A549 (cell line): Measurements from ENCODE around the gene PRDM5. TPM values are rescaled to one million over a fixed set of nuclear protein-coding genes. Genes with fewer than 3 reads are reported as not detected.

Source experiments
- ATAC-seq, 2 experiments: fragments of 200-7000 bp in 1 of 2; fragments of >200 bp in 1 of 2; cut with Nextera tagmentation in 1 of 2; cut with Tn5 transposase in 1 of 2; 3 replicates each; pipeline versions ENCODE4 v1.8.0 to v1.9.1; 2018 to 2020; ENCODE audit warnings: mild to moderate bottlenecking in 1 of 2, moderate library complexity in 1 of 2
- CTCF ChIA-PET: fragments of 300-600 bp; sonication (Branson Sonifier 250); formaldehyde crosslinking; extraction: SDS; loops from one replicate; lab custom pipeline; 2021; ENCODE audit warnings: antibody characterized with exemption, inconsistent platforms; lab: Yijun Ruan, JAX
- POLR2A ChIA-PET: fragments of 350-600 bp; formaldehyde crosslinking; extraction: SDS; loops from one replicate; lab custom pipeline; 2021; ENCODE audit warnings: antibody characterized with exemption, inconsistent platforms; lab: Yijun Ruan, JAX
- DNase-seq, 2 experiments: peaks; one replicate each; pipeline versions ENCODE4 v3.0.0 to v3.0.0-alpha.2; 2011 to 2016; ENCODE audit warnings: low read depth in 1 of 2, low spot score in 1 of 2
- FAIRE-seq: peaks from 2 replicates; lab custom pipeline; 2011; peaks lifted over from hg19 to GRCh38; lab: Jason Lieb, UNC
- H3K27ac ChIP-seq, 2 experiments: fragments of >200 bp; sonication (Bioruptor Twin); formaldehyde crosslinking; 3 replicates each; pipeline ENCODE4 v1.5.1; 2016 to 2017
- H3K4me1 ChIP-seq: fragments of >200 bp; sonication (Bioruptor Twin); formaldehyde crosslinking; 3 replicates; pipeline ENCODE4 v1.6.1; 2016
- H3K4me2 ChIP-seq: fragments of >200 bp; sonication (Bioruptor Twin); formaldehyde crosslinking; 3 replicates; pipeline ENCODE4 v1.6.1; 2016
- H3K4me3 ChIP-seq: fragments of >200 bp; sonication (Bioruptor Twin); formaldehyde crosslinking; 3 replicates; pipeline ENCODE4 v1.5.1; 2016
- H3K9me3 ChIP-seq: fragments of >200 bp; sonication (Bioruptor Twin); formaldehyde crosslinking; 3 replicates; pipeline ENCODE4 v1.6.1; 2016
- BHLHE40 ChIP-seq: IDR thresholded peaks from 2 replicates; pipeline ENCODE4 v1.6.1; 2012; ENCODE audit warnings: low read depth, low read length, inconsistent platforms
- CBX8 ChIP-seq: fragments of 200-600 bp; sonication (generic); IDR thresholded peaks from 2 replicates; pipeline ENCODE4 v1.6.1; 2016
- CHD2 ChIP-seq: fragments of 150-350 bp; IDR thresholded peaks from 2 replicates; pipeline ENCODE4 v1.6.1; 2014; ENCODE audit warnings: low read length; ENCODE audit not compliant: partially characterized antibody
- EHMT2 ChIP-seq: fragments of 200-600 bp; sonication (generic); IDR thresholded peaks from 2 replicates; pipeline ENCODE4 v1.6.1; 2016; ENCODE audit warnings: antibody characterized with exemption, low read depth, mild to moderate bottlenecking, moderate library complexity
- ESRRA ChIP-seq: fragments of 150-350 bp; IDR thresholded peaks from 2 replicates; pipeline ENCODE4 v1.6.1; 2014; ENCODE audit warnings: mild to moderate bottlenecking, low read length, borderline replicate concordance
- FOSB ChIP-seq: fragments of 250-450 bp; sonication (Bioruptor Pico); IDR thresholded peaks from 2 replicates; pipeline ENCODE4 v1.5.0; 2020; ENCODE audit warnings: mild to moderate bottlenecking, moderate library complexity
- FOXS1 ChIP-seq: fragments of 250-450 bp; sonication (Bioruptor Pico); IDR thresholded peaks from 2 replicates; pipeline ENCODE4 v1.5.0; 2020; ENCODE audit warnings: mild to moderate bottlenecking, moderate library complexity
- GATA3 ChIP-seq: IDR thresholded peaks from 2 replicates; pipeline ENCODE4 v1.6.1; 2012; ENCODE audit warnings: borderline replicate concordance
- HDAC2 ChIP-seq: fragments of 200-600 bp; sonication (generic); IDR thresholded peaks from 2 replicates; pipeline ENCODE4 v1.6.1; 2016
- HEYL ChIP-seq: fragments of 250-450 bp; sonication (Bioruptor Pico); IDR thresholded peaks from 2 replicates; pipeline ENCODE4 v1.8.0; 2021; ENCODE audit warnings: mild to moderate bottlenecking, moderate library complexity
- HOXA7 ChIP-seq: fragments of 250-450 bp; sonication (Bioruptor Pico); IDR thresholded peaks from 2 replicates; pipeline ENCODE4 v1.5.0; 2020; ENCODE audit warnings: mild to moderate bottlenecking, moderate library complexity
- HOXB5 ChIP-seq: fragments of 250-450 bp; sonication (Bioruptor Pico); IDR thresholded peaks from 2 replicates; pipeline ENCODE4 v1.5.0; 2020; ENCODE audit warnings: mild to moderate bottlenecking, moderate library complexity
- JUN ChIP-seq, 2 experiments: fragments of >200 bp; sonication (Bioruptor Twin); formaldehyde crosslinking; IDR thresholded peaks; 2 replicates in 1 of 2; 3 replicates in 1 of 2; pipeline ENCODE4 v1.6.1; 2016 to 2017
- KDM1A ChIP-seq: fragments of 200-600 bp; sonication (generic); IDR thresholded peaks from 2 replicates; pipeline ENCODE4 v1.6.1; 2016; ENCODE audit warnings: low read depth, mild to moderate bottlenecking
- MAX ChIP-seq: IDR thresholded peaks from 2 replicates; pipeline ENCODE4 v1.6.1; 2012
- MAZ ChIP-seq: fragments of 150-350 bp; IDR thresholded peaks from 2 replicates; pipeline ENCODE4 v1.6.1; 2014; ENCODE audit warnings: antibody characterized with exemption, low read depth, low read length, borderline replicate concordance
- NFE2L2 ChIP-seq: fragments of 150-350 bp; conservative IDR thresholded peaks from 2 replicates; pipeline ENCODE4 v1.6.1; 2014; ENCODE audit warnings: low read length
- NPAS2 ChIP-seq: fragments of 250-450 bp; sonication (Bioruptor Pico); IDR thresholded peaks from 2 replicates; pipeline ENCODE4 v1.8.0; 2022; ENCODE audit warnings: mild to moderate bottlenecking, moderate library complexity, borderline replicate concordance
- NR3C1 ChIP-seq: fragments of >200 bp; sonication (Bioruptor Twin); formaldehyde crosslinking; IDR thresholded peaks from 3 replicates; pipeline ENCODE4 v1.6.1; 2017
- PHF8 ChIP-seq: fragments of 200-600 bp; sonication (generic); IDR thresholded peaks from 2 replicates; pipeline ENCODE4 v1.6.1; 2016; ENCODE audit warnings: low read depth, mild to moderate bottlenecking, antibody characterized with exemption, moderate library complexity, borderline replicate concordance
- POLR2AphosphoS2 ChIP-seq: conservative IDR thresholded peaks from 2 replicates; pipeline ENCODE4 v1.6.1; 2012; ENCODE audit warnings: low read length, improper control_type of control experiment, inconsistent platforms
- RAD21 ChIP-seq, 2 experiments: fragments of >200 bp in 1 of 2; sonication (Bioruptor Twin) in 1 of 2; formaldehyde crosslinking in 1 of 2; IDR thresholded peaks in 1 of 2; conservative IDR thresholded peaks in 1 of 2; 2 replicates in 1 of 2; 3 replicates in 1 of 2; pipeline ENCODE4 v1.6.1; 2012 to 2018; ENCODE audit warnings: inconsistent platforms in 1 of 2
- RNF2 ChIP-seq: fragments of 200-600 bp; sonication (generic); IDR thresholded peaks from 2 replicates; pipeline ENCODE4 v1.6.1; 2016; ENCODE audit warnings: low read depth, mild to moderate bottlenecking, antibody characterized with exemption, moderate library complexity, borderline replicate concordance
- SMC3 ChIP-seq: fragments of >200 bp; sonication (Bioruptor Twin); formaldehyde crosslinking; IDR thresholded peaks from 3 replicates; pipeline ENCODE4 v1.6.1; 2018; ENCODE audit warnings: inconsistent platforms
- SREBF2 ChIP-seq: fragments of 450-650 bp; IDR thresholded peaks from 2 replicates; pipeline ENCODE4 v1.6.1; 2014; ENCODE audit warnings: mild to moderate bottlenecking, moderate library complexity
- ZC3H11A ChIP-seq: fragments of 450-650 bp; IDR thresholded peaks from 2 replicates; pipeline ENCODE4 v1.6.1; 2014; ENCODE audit warnings: antibody characterized with exemption, mild to moderate bottlenecking
- ZSCAN20 ChIP-seq: fragments of 250-450 bp; sonication (Bioruptor Pico); IDR thresholded peaks from 2 replicates; pipeline ENCODE4 v1.8.0; 2022; ENCODE audit warnings: mild to moderate bottlenecking, moderate library complexity
- WGBS: methylation state at CpG from one replicate; pipeline ENCODE4 v1.1.6; 2017; ENCODE audit errors: missing lambda C conversion rate; 5-methylcytosine and 5-hydroxymethylcytosine counted together
- polyA plus RNA-seq, 4 experiments: library from polyadenylated mRNA; depleted of rRNA in 3 of 4; stranded (reverse); fragments of >200 nt; fragmentation: RNase III in 1 of 4; extraction: RNeasy Plus Mini Kit Qiagen cat#74134 plus additional on column Dnase treatment in 1 of 4; gene quantifications; 2 replicates in 3 of 4; 3 replicates in 1 of 4; pipeline ENCODE4 v1.2.3, GENCODE V29; 2011 to 2017
- TF ChIP-seq, protein P1 (sequence below): IDR thresholded peaks from 2 replicates; pipeline ENCODE4 v1.6.1; 2012; ENCODE audit warnings: low read depth, borderline replicate concordance
- TF ChIP-seq, protein P2 (sequence below): fragments of 150-350 bp; IDR thresholded peaks from 2 replicates; pipeline ENCODE4 v1.6.1; 2014; ENCODE audit warnings: low read depth, mild to moderate bottlenecking, low read length

The PRDM5 gene
- polyA plus RNA-seq, 2 of the 4 experiments (the other 2 are of a cell fraction) = 6.5 to 12.9 TPM

DNA sequence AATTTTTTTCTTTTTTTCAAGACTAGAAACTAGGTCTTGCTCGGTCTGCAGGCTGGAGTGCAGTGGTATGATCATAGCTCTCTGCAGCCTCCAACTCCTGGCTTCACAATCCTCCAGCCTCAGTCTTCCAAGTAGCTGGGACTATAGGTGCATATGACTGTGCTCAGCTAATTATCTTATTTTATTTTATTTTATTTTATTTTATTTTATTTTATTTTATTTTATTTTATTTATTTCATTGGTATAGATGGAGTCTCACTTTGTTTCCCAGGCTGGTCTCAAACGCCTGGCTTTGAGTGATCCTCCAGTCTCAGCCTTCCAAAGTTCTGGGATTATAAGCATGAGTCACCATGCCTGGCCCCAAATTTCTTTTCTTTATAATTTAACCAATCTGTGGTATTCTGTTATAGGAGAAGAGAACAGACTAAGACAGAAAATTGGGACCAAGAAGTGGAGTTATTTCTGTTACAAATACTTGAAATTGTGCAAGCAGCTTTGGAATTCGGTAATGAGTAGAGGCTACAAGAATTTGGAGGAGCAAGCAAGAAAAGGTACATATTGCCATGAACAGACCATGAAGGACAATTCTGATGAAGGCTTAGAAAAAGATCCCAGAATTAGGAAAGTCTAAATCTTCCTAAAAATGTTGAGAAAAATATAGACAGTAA, 4.0 kb upstream of the PRDM5 start:
- Histone ChIP-seq H3K4me2 (no peak overlapping the region), H3K27ac (no peak overlapping the region), H3K9me3 (no peaks in the 10 kb centered on the region), H3K4me1 (peaks cover 3% of the 10 kb centered on the region; the same call in 1 of the 3 replicates), H3K4me3 (no peak overlapping the region)
- POLR2A ChIA-PET = no interaction called here
- 47% methylated on average over 3 of the region's 3 CpGs for WGBS
- ATAC-seq (no peak), DNase-seq (no peak), FAIRE-seq (no peak)
- TF ChIP-seq FOXS1 = no peak
- TF ChIP-seq MAZ = no peak
- TF ChIP-seq NPAS2 (CRISPR knock-in tag) = no peak
- TF ChIP-seq RNF2 = no peak
- TF ChIP-seq FOSB (CRISPR knock-in tag) = no peak
- TF ChIP-seq JUN (IDR thresholded peaks at IDR 0.05) = no peak
- TF ChIP-seq SREBF2 = no peak
- TF ChIP-seq CHD2 = no peak
- TF ChIP-seq KDM1A = no peak
- CTCF ChIA-PET = no interaction called here

- 87% methylated on average over 3 of the region's 3 CpGs for WGBS
- POLR2A ChIA-PET = no interaction called here
Measured at GRCh38 chr4:120924931-120925330, 2.4 kb upstream of the PRDM5 start.

DNA sequence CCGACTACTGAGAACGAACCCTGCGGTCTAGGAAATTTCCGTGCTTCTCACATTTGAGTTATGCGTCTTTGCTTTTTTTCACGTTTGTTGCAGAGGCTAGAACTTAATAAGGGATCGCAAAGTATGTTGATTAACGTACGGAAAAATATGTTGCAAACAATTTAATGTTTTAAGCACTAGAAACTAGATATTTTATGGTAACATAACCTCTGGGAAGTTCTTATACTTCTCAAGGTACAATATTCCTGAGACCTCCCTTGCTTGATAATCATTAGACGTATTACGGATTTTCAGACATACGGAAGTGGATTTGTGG, 639 bp upstream of the PRDM5 start:
- ChIA-PET CTCF (interaction anchor here (1.2 kb wide), 1 partner anchor 29 kb away, joined by 3 read pairs; no protein-coding TSS in a partner anchor), POLR2A (interaction anchor here (0.7 kb wide), 1 partner anchor 19 kb away, joined by 4 read pairs; no protein-coding TSS in a partner anchor)
- 35% methylated on average over 12 of the region's 12 CpGs for WGBS
- Histone ChIP-seq H3K4me3 (peak overlapping the region; percentile 66), H3K9me3 (no peaks in the 10 kb centered on the region), H3K27ac (peak overlapping the region; percentile 92 to 99), H3K4me2 (peak overlapping the region; percentile 85), H3K4me1 (peaks cover 11% of the 10 kb centered on the region; the same call in 2 of the 3 replicates)
- TF ChIP-seq CBX8 (peak; percentile 85), RAD21 (conservative IDR thresholded peaks at IDR 0.05 in 1 of 2, IDR thresholded peaks at IDR 0.05 in 1 of 2) (no peak), PHF8 (no peak)
- TF ChIP-seq, all 56 proteins: peak for 1
- FAIRE-seq (no peak), ATAC-seq (no peak), DNase-seq (no peak)

More at GRCh38 chr4:120924931-120925330, 2.4 kb upstream of the PRDM5 start:
- CTCF ChIA-PET = no interaction called here
- Histone ChIP-seq H3K4me2 (no peak overlapping the region), H3K4me3 (no peak overlapping the region), H3K27ac (no peak overlapping the region), H3K9me3 (no peaks in the 10 kb centered on the region), H3K4me1 (peaks cover 11% of the 10 kb centered on the region; the same call in 2 of the 3 replicates)
- no peak for ATAC-seq
- FAIRE-seq = no peak
- DNase-seq = no peak
- TF ChIP-seq NFE2L2 = no peak
- TF ChIP-seq POLR2AphosphoS2 = no peak
- no peak for TF ChIP-seq MAX
- TF ChIP-seq EHMT2 = no peak
- no peak for TF ChIP-seq BHLHE40
- TF ChIP-seq, protein P1, sequence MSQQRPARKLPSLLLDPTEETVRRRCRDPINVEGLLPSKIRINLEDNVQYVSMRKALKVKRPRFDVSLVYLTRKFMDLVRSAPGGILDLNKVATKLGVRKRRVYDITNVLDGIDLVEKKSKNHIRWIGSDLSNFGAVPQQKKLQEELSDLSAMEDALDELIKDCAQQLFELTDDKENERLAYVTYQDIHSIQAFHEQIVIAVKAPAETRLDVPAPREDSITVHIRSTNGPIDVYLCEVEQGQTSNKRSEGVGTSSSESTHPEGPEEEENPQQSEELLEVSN = no peak
- TF ChIP-seq MAZ = no peak
- TF ChIP-seq, protein P2, sequence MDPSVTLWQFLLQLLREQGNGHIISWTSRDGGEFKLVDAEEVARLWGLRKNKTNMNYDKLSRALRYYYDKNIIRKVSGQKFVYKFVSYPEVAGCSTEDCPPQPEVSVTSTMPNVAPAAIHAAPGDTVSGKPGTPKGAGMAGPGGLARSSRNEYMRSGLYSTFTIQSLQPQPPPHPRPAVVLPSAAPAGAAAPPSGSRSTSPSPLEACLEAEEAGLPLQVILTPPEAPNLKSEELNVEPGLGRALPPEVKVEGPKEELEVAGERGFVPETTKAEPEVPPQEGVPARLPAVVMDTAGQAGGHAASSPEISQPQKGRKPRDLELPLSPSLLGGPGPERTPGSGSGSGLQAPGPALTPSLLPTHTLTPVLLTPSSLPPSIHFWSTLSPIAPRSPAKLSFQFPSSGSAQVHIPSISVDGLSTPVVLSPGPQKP = no peak
- no peak for TF ChIP-seq HDAC2
- no peak for TF ChIP-seq ZSCAN20
- no peak for TF ChIP-seq NR3C1
- TF ChIP-seq GATA3 = no peak
- TF ChIP-seq RAD21 (conservative IDR thresholded peaks at IDR 0.05 in 1 of 2, IDR thresholded peaks at IDR 0.05 in 1 of 2) = no peak
- TF ChIP-seq ZC3H11A = no peak
- TF ChIP-seq HOXA7 (CRISPR knock-in tag) = no peak
- no peak for TF ChIP-seq ESRRA
- TF ChIP-seq SREBF2 = no peak
- TF ChIP-seq HOXB5 = no peak
- TF ChIP-seq HEYL = no peak
- no peak for TF ChIP-seq SMC3
